GM12891 (cell line): ENCODE data around the gene DPYSL3.

Experiments used
- POLR2A ChIP-seq: IDR thresholded peaks from 2 replicates; pipeline ENCODE4 v1.6.1; 2011; ENCODE audit warnings: low read depth, low read length, control low read depth
- POLR2AphosphoS5 ChIP-seq: IDR thresholded peaks from 2 replicates; pipeline ENCODE4 v1.6.1; 2011; ENCODE audit warnings: low read depth, low read length, control low read depth

- TF ChIP-seq POLR2A (no peak), POLR2AphosphoS5 (no peak)
Observed at GRCh38 chr5:147359581-147359980, 150.3 kb downstream of the DPYSL3 start.
